Liver (tissue), 9 donors: Measurements from ENCODE around the gene TAF4. TPM values are rescaled to one million over a fixed set of nuclear protein-coding genes. Genes with fewer than 3 reads are reported as not detected.

ENCODE experiments used
- DNase-seq: peaks from one replicate; pipeline ENCODE4 v3.0.0-alpha.2; 2017; ENCODE audit warnings: low spot score
- H3K27ac ChIP-seq, 2 donors: one replicate each; pipeline ENCODE4 v1.7.0; 2013; ENCODE audit warnings: inconsistent platforms in 2 of 2, low read length in 2 of 2, control low read depth in 1 of 2, low read depth in 1 of 2, mild to moderate bottlenecking in 1 of 2
- H3K27me3 ChIP-seq, 4 donors: one replicate each; pipeline versions ENCODE4 v1.6.1 to v1.7.0; 2013; ENCODE audit warnings: low read length in 3 of 4, inconsistent platforms in 1 of 4, mild to moderate bottlenecking in 1 of 4, moderate library complexity in 1 of 4; ENCODE audit not compliant: control insufficient read depth in 4 of 4, insufficient read depth in 4 of 4
- H3K36me3 ChIP-seq, 4 donors: one replicate each; pipeline versions ENCODE4 v1.6.1 to v1.7.0; 2013; ENCODE audit warnings: low read length in 3 of 4, mild to moderate bottlenecking in 3 of 4, low read depth in 1 of 4, moderate library complexity in 1 of 4; ENCODE audit not compliant: control insufficient read depth in 4 of 4, insufficient read depth in 3 of 4
- H3K4me1 ChIP-seq, 4 donors: one replicate each; pipeline versions ENCODE4 v1.6.1 to v1.7.0; 2013; ENCODE audit warnings: low read length in 3 of 4, mild to moderate bottlenecking in 3 of 4, moderate library complexity in 1 of 4; ENCODE audit not compliant: control insufficient read depth in 4 of 4, insufficient read depth in 4 of 4
- H3K4me3 ChIP-seq, 3 donors: one replicate each; pipeline versions ENCODE4 v1.6.1 to v1.7.0; 2013; ENCODE audit warnings: low read length in 3 of 3, control low read depth in 1 of 3, low read depth in 1 of 3, mild to moderate bottlenecking in 1 of 3
- H3K9ac ChIP-seq, 2 donors: one replicate each; pipeline ENCODE4 v1.7.0; 2013; ENCODE audit warnings: low read length in 2 of 2, mild to moderate bottlenecking in 2 of 2, moderate library complexity in 2 of 2, control low read depth in 1 of 2, low read depth in 1 of 2
- H3K9me3 ChIP-seq, 4 donors: one replicate each; pipeline versions ENCODE4 v1.6.1 to v1.7.0; 2013; ENCODE audit warnings: low read length in 3 of 4; ENCODE audit not compliant: control insufficient read depth in 4 of 4
- FOXA1 ChIP-seq: IDR thresholded peaks from 2 replicates; pipeline ENCODE4 v1.6.1; 2016; ENCODE audit warnings: antibody characterized with exemption
- FOXA2 ChIP-seq: IDR thresholded peaks from 2 replicates; pipeline ENCODE4 v1.6.1; 2016; ENCODE audit warnings: antibody characterized with exemption
- GABPA ChIP-seq, 2 donors: IDR thresholded peaks in 1 of 2; conservative IDR thresholded peaks in 1 of 2; 2 replicates each; pipeline ENCODE4 v1.6.1; 2016; ENCODE audit warnings: antibody characterized with exemption in 2 of 2, mild to moderate bottlenecking in 1 of 2, moderate library complexity in 1 of 2
- HNF4A ChIP-seq, 2 donors: conservative IDR thresholded peaks; 2 replicates each; pipeline ENCODE4 v1.6.1; 2016; ENCODE audit warnings: antibody characterized with exemption in 2 of 2, mild to moderate bottlenecking in 2 of 2
- JUND ChIP-seq, 2 donors: IDR thresholded peaks; 2 replicates each; pipeline ENCODE4 v1.6.1; 2016; ENCODE audit warnings: antibody characterized with exemption in 2 of 2
- NR2F2 ChIP-seq: IDR thresholded peaks from 2 replicates; pipeline ENCODE4 v1.6.1; 2016; ENCODE audit warnings: antibody characterized with exemption
- RXRA ChIP-seq, 2 donors: IDR thresholded peaks; 2 replicates each; pipeline ENCODE4 v1.6.1; 2017 to 2018; ENCODE audit warnings: antibody characterized with exemption in 2 of 2, mild to moderate bottlenecking in 1 of 2
- SP1 ChIP-seq: IDR thresholded peaks from 2 replicates; pipeline ENCODE4 v1.6.1; 2018; ENCODE audit warnings: antibody characterized with exemption, mild to moderate bottlenecking
- TAF1 ChIP-seq: conservative IDR thresholded peaks from 2 replicates; pipeline ENCODE4 v1.6.1; 2016; ENCODE audit warnings: antibody characterized with exemption, mild to moderate bottlenecking
- ZBTB33 ChIP-seq: IDR thresholded peaks from 2 replicates; pipeline ENCODE4 v1.6.1; 2016; ENCODE audit warnings: antibody characterized with exemption
- WGBS: extraction: QIAGEN DNeasy Blood & Tissue Kit; methylation state at CpG from one replicate; pipeline ENCODE4 v1.1.7; 2013; 5-methylcytosine and 5-hydroxymethylcytosine counted together
- polyA plus RNA-seq, 2 donors: library from polyadenylated mRNA; stranded (reverse) in 1 of 2; unstranded in 1 of 2; fragments of 200-250 nt in 1 of 2; fragments of >200 nt in 1 of 2; fragmentation: Nextera tagmentation in 1 of 2; extraction: Ambion mirVana in 1 of 2; gene quantifications; one replicate each; pipeline versions ENCODE4 v1.2.1 to v1.2.3, GENCODE V29; 2013 to 2015
- total RNA-seq, 2 donors: library from RNA; depleted of rRNA; stranded (reverse); fragments of >200 nt; gene quantifications; one replicate each; pipeline ENCODE4 v1.2.3, GENCODE V29; 2014
- TF ChIP-seq, protein P1 (sequence below): IDR thresholded peaks from 2 replicates; pipeline ENCODE4 v1.6.1; 2016; ENCODE audit warnings: antibody characterized with exemption, mild to moderate bottlenecking
- TF ChIP-seq, protein P2 (sequence below): fragments of 150-350 bp; IDR thresholded peaks from 2 replicates; pipeline ENCODE4 v1.5.1; 2017; ENCODE audit warnings: improper control_type of control experiment, low read depth, low read length; ENCODE audit not compliant: missing input control
- donor health status: healthy.
- donor health status: healthy.
- donor health status: healthy.
- donor health status: healthy.
- donor health status: healthy.

Gene TAF4
- total and polyA plus RNA-seq, 4 donors, result 2.0 to 11.8 (median 5.6) TPM

DNA sequence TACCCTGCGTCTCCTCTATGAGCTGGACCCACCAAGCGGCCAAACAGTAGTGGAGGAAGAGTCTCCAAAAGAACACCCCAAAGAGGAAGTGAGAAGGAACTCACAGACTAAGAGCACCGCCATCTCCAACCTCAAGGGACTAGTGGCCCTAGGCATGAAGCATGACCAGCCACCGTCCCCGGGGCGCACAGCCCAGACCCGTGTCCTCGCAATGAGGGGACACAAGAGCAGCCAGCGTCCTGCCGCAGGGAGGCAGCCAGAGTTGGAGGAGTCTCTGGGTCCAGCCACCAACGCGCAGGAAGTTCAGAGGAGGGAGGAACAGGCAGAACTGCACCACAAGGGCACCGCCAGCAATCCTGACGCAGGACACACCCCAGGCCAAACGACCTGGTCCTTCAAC, 72.6 kb downstream of the TAF4 start:
- H3K27ac ChIP-seq, result no peak overlapping the region
- peaks cover 6 to 65% (median 48%) of the 10 kb centered on the region in 4 donors for H3K36me3 ChIP-seq
- H3K4me3 ChIP-seq, result no peak overlapping the region
- TF ChIP-seq GABPA (IDR thresholded peaks at IDR 0.05 in 1 of 2, conservative IDR thresholded peaks at IDR 0.05 in 1 of 2) (no peak), RXRA (IDR thresholded peaks at IDR 0.05) (no peak), JUND (IDR thresholded peaks at IDR 0.05) (no peak), SP1 (no peak), FOXA2 (no peak), TAF1 (no peak), FOXA1 (no peak), ZBTB33 (no peak)
- TF ChIP-seq, protein P1, sequence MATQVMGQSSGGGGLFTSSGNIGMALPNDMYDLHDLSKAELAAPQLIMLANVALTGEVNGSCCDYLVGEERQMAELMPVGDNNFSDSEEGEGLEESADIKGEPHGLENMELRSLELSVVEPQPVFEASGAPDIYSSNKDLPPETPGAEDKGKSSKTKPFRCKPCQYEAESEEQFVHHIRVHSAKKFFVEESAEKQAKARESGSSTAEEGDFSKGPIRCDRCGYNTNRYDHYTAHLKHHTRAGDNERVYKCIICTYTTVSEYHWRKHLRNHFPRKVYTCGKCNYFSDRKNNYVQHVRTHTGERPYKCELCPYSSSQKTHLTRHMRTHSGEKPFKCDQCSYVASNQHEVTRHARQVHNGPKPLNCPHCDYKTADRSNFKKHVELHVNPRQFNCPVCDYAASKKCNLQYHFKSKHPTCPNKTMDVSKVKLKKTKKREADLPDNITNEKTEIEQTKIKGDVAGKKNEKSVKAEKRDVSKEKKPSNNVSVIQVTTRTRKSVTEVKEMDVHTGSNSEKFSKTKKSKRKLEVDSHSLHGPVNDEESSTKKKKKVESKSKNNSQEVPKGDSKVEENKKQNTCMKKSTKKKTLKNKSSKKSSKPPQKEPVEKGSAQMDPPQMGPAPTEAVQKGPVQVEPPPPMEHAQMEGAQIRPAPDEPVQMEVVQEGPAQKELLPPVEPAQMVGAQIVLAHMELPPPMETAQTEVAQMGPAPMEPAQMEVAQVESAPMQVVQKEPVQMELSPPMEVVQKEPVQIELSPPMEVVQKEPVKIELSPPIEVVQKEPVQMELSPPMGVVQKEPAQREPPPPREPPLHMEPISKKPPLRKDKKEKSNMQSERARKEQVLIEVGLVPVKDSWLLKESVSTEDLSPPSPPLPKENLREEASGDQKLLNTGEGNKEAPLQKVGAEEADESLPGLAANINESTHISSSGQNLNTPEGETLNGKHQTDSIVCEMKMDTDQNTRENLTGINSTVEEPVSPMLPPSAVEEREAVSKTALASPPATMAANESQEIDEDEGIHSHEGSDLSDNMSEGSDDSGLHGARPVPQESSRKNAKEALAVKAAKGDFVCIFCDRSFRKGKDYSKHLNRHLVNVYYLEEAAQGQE, result no peak
- 99% methylated on average over 15 of the region's 15 CpGs for WGBS
- no peak overlapping the region for H3K9ac ChIP-seq
- DNase-seq, result no peak
- H3K27me3 ChIP-seq, result no peaks in the 10 kb centered on the region
- H3K4me1 ChIP-seq, result no peaks in the 10 kb centered on the region
- H3K9me3 ChIP-seq, result peaks cover 2 to 6% (median 4%) of the 10 kb centered on the region in 4 donors

- TF ChIP-seq, protein P2, sequence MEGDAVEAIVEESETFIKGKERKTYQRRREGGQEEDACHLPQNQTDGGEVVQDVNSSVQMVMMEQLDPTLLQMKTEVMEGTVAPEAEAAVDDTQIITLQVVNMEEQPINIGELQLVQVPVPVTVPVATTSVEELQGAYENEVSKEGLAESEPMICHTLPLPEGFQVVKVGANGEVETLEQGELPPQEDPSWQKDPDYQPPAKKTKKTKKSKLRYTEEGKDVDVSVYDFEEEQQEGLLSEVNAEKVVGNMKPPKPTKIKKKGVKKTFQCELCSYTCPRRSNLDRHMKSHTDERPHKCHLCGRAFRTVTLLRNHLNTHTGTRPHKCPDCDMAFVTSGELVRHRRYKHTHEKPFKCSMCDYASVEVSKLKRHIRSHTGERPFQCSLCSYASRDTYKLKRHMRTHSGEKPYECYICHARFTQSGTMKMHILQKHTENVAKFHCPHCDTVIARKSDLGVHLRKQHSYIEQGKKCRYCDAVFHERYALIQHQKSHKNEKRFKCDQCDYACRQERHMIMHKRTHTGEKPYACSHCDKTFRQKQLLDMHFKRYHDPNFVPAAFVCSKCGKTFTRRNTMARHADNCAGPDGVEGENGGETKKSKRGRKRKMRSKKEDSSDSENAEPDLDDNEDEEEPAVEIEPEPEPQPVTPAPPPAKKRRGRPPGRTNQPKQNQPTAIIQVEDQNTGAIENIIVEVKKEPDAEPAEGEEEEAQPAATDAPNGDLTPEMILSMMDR, result no peak
- no peak for TF ChIP-seq JUND (IDR thresholded peaks at IDR 0.05)
- TF ChIP-seq FOXA1, result no peak
- no peak for TF ChIP-seq NR2F2
- TF ChIP-seq HNF4A (conservative IDR thresholded peaks at IDR 0.05), result no peak
- TF ChIP-seq GABPA (IDR thresholded peaks at IDR 0.05 in 1 of 2, conservative IDR thresholded peaks at IDR 0.05 in 1 of 2), result no peak
- TF ChIP-seq TAF1, result no peak
- Histone ChIP-seq H3K4me3 (no peak overlapping the region), H3K36me3 (peaks cover 7 to 71% (median 45%) of the 10 kb centered on the region in 4 donors), H3K9me3 (peaks cover 2 to 6% (median 4%) of the 10 kb centered on the region in 4 donors), H3K27me3 (no peaks in the 10 kb centered on the region), H3K27ac (no peak overlapping the region), H3K9ac (no peak overlapping the region), H3K4me1 (no peaks in the 10 kb centered on the region)
- no peak for DNase-seq
- WGBS, result 99% methylated on average over 6 of the region's 6 CpGs
These were observed 74.2 kb downstream of the TAF4 start for GRCh38 chr20:61991476-61991875.
